Measurements from ENCODE around the gene NTN3. TPM values are rescaled to one million over a fixed set of nuclear protein-coding genes. Genes with fewer than 3 reads are reported as not detected.
"Not testable (repeated sequence)": the region's sequence is repeated elsewhere in the genome, so short reads cannot be mapped to it uniquely, and the experiment has no call there.

Gene NTN3
- polyA plus RNA-seq, 3 donors, result 2.4 to 4.3 (median 3.8) TPM

GRCh38 chr16:2438121-2438520 lies 33.0 kb upstream of the NTN3 start:
- no peak for DNase-seq

GRCh38 chr16:2439598-2439997 lies 31.5 kb upstream of the NTN3 start:
- no peak for DNase-seq

GRCh38 chr16:2441143-2441804 lies 29.8 kb upstream of the NTN3 start:
- DNase-seq, result not testable (repeated sequence)

GRCh38 chr16:2443555-2443954 lies 27.5 kb upstream of the NTN3 start:
- DNase-seq, result no peak

- no peak for DNase-seq
Measured at GRCh38 chr16:2447920-2448583, 23.0 kb upstream of the NTN3 start.

GRCh38 chr16:2449118-2449517 lies 22.0 kb upstream of the NTN3 start:
- DNase-seq, result no peak

- no peak for DNase-seq
Measured at GRCh38 chr16:2450535-2450934, 20.6 kb upstream of the NTN3 start.

GRCh38 chr16:2450975-2451381 lies 20.1 kb upstream of the NTN3 start:
- DNase-seq, result no peak

GRCh38 chr16:2451851-2452320 lies 19.2 kb upstream of the NTN3 start:
- no peak for DNase-seq

- DNase-seq, result no peak
Measured at GRCh38 chr16:2452650-2453049, 18.4 kb upstream of the NTN3 start.

- no peak for DNase-seq
Measured at GRCh38 chr16:2455081-2455845, 15.8 kb upstream of the NTN3 start.

- no peak for DNase-seq
Measured at GRCh38 chr16:2456551-2457153, 14.4 kb upstream of the NTN3 start.

GRCh38 chr16:2457267-2457666 lies 13.8 kb upstream of the NTN3 start:
- DNase-seq, result no peak

GRCh38 chr16:2457946-2458345 lies 13.2 kb upstream of the NTN3 start:
- DNase-seq, result no peak

GRCh38 chr16:2458887-2459646 lies 12.0 kb upstream of the NTN3 start:
- no peak for DNase-seq

GRCh38 chr16:2459647-2460390 lies 11.3 kb upstream of the NTN3 start, which contains the start of gene TEDC2:
Gene TEDC2, plus strand, starts transcription at chr16:2460109. Its CDS starts 36 bp downstream, at chr16:2460145.
- DNase-seq, result peak; percentile 96

GRCh38 chr16:2460391-2460713 lies 10.7 kb upstream of the NTN3 start:
- DNase-seq, result no peak

GRCh38 chr16:2460916-2461315 lies 10.2 kb upstream of the NTN3 start:
- DNase-seq, result no peak

GRCh38 chr16:2462031-2462866 lies 8.8 kb upstream of the NTN3 start:
- no peak for DNase-seq

GRCh38 chr16:2464333-2464732 lies 6.8 kb upstream of the NTN3 start:
- no peak for DNase-seq
